GM12801 (cell line): ENCODE results near the gene P3H3.

Experiments used
- CTCF ChIP-seq: IDR thresholded peaks from one replicate; pipeline ENCODE4 v1.5.1; 2011; ENCODE audit warnings: control low read depth; ENCODE audit not compliant: insufficient read length; ENCODE audit errors: extremely low read depth

The P3H3 gene

GRCh38 chr12:6866920-6867412, 38.8 kb downstream of the P3H3 start:
- TF ChIP-seq CTCF, result no peak

- TF ChIP-seq CTCF, result no peak
These were observed 39.4 kb downstream of the P3H3 start, which contains the start of gene TPI1 for GRCh38 chr12:6867413-6868210. Gene TPI1 (plus strand): TSS chr12:6867531. CDS start chr12:6867567, 36 bp downstream.

- no peak for TF ChIP-seq CTCF
These were observed 40.2 kb downstream of the P3H3 start for GRCh38 chr12:6868211-6869048.

- TF ChIP-seq CTCF, result peak; percentile 63
These were observed 41.1 kb downstream of the P3H3 start for GRCh38 chr12:6869049-6870021.

GRCh38 chr12:6871052-6871957, 43.1 kb downstream of the P3H3 start:
- no peak for TF ChIP-seq CTCF
